DND-41 (cell line): ENCODE measurements around the gene BTG2.

Experiments used
- EZH2 ChIP-seq: IDR thresholded peaks from 3 replicates; pipeline ENCODE4 v1.6.1; 2012; ENCODE audit warnings: borderline replicate concordance, low read depth, mild to moderate bottlenecking, moderate library complexity, low read length, inconsistent platforms; ENCODE audit not compliant: severe bottlenecking
- TF ChIP-seq, protein P1 (sequence below): IDR thresholded peaks from 2 replicates; pipeline ENCODE4 v1.5.1; 2012; ENCODE audit warnings: borderline replicate concordance, low read length, moderate library complexity, mild to moderate bottlenecking; ENCODE audit not compliant: poor library complexity, severe bottlenecking; ENCODE audit errors: extremely low read depth

DNA sequence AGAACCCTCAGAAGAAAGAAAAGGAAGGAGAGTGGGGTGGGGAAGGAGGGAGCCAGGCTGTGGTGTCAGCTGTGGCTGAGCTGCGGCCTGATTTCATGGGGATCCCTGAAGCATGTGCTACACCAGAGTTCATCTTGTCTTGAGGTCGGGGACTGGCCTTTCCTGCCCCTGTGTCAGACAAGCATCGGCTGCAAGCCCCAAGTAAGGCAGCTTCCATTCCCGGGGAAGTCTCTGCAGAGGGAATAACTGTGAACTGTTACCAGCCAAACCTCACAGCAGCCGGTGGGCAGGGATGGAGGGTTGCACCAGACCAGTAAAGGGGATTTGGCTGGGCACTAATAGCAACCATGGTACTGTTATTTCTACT is 35.7 kb upstream of the BTG2 start:
- TF ChIP-seq EZH2 = no peak
- TF ChIP-seq, protein P1, sequence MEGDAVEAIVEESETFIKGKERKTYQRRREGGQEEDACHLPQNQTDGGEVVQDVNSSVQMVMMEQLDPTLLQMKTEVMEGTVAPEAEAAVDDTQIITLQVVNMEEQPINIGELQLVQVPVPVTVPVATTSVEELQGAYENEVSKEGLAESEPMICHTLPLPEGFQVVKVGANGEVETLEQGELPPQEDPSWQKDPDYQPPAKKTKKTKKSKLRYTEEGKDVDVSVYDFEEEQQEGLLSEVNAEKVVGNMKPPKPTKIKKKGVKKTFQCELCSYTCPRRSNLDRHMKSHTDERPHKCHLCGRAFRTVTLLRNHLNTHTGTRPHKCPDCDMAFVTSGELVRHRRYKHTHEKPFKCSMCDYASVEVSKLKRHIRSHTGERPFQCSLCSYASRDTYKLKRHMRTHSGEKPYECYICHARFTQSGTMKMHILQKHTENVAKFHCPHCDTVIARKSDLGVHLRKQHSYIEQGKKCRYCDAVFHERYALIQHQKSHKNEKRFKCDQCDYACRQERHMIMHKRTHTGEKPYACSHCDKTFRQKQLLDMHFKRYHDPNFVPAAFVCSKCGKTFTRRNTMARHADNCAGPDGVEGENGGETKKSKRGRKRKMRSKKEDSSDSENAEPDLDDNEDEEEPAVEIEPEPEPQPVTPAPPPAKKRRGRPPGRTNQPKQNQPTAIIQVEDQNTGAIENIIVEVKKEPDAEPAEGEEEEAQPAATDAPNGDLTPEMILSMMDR = no peak
